AG04450 (cell line): ENCODE results near the gene ZFHX3. TPM values are rescaled to one million over a fixed set of nuclear protein-coding genes. Genes with fewer than 3 reads are reported as not detected.

Experiments used
- CTCF ChIA-PET: fragments of 300-600, 350-600 bp; formaldehyde crosslinking; extraction: SDS; loops from one replicate; lab custom pipeline; 2022; ENCODE audit warnings: antibody characterized with exemption, inconsistent platforms; lab: Charles Lee
- POLR2A ChIA-PET: fragments of 350-600 bp; formaldehyde crosslinking; extraction: SDS; loops from one replicate; lab custom pipeline; 2021; ENCODE audit warnings: antibody characterized with exemption, inconsistent platforms; lab: Yijun Ruan, JAX
- DNase-seq: peaks from one replicate; pipeline ENCODE4 v3.0.0-alpha.2; 2011; ENCODE audit warnings: low read depth, low spot score
- H3K27ac ChIP-seq: one replicate; pipeline ENCODE4 v1.5.1; 2012; ENCODE audit warnings: low read depth, low read length, control low read depth
- H3K27me3 ChIP-seq: one replicate; pipeline ENCODE4 v1.6.0; 2012; ENCODE audit warnings: low read length; ENCODE audit not compliant: control insufficient read depth, insufficient read depth
- H3K4me3 ChIP-seq: 2 replicates; pipeline ENCODE4 v1.5.1; 2011; ENCODE audit warnings: mild to moderate bottlenecking, low read depth, low read length, control low read depth
- H3K9me3 ChIP-seq: 2 replicates; pipeline ENCODE4 v1.5.1; 2012; ENCODE audit warnings: low read length; ENCODE audit not compliant: control insufficient read depth, insufficient read depth
- CTCF ChIP-seq: IDR thresholded peaks from 2 replicates; pipeline ENCODE4 v1.5.1; 2011; ENCODE audit warnings: low read depth, low read length, control low read depth, inconsistent platforms
- polyA plus RNA-seq: library from polyadenylated mRNA; depleted of rRNA; stranded (reverse); fragments of >200 nt; gene quantifications from 2 replicates; pipeline ENCODE4 v1.2.3, GENCODE V29; 2011

Gene ZFHX3
- polyA plus RNA-seq, 1 experiment, result 3.3 TPM

DNA sequence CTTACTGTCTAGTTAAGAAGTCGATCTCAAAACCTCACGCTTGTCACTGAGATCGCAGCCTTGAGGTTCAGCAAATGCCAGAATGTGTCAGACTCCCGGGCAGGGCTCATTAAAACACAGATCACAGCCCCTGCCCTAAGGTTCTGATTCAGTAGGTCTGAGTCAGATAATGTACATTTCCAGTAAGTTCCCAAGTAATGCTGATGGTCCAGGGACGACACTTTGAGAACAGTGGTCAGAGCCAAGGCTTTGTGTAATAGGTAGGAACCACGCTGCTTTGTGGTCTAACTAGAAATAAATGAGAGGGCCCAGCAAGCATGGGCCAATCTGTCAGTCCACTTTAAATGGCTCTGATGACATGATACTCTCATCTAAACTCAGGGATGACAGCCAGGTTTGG, 228.6 kb downstream of the ZFHX3 start:
- no peak for TF ChIP-seq CTCF
- ChIA-PET CTCF (interaction anchor here (0.8 to 4.7 kb wide), 4 partner anchors 13 to 1059 kb away, joined by 3 to 36 read pairs (median 4); no protein-coding TSS in a partner anchor), POLR2A (no interaction called here)
- Histone ChIP-seq H3K9me3 (no peaks in the 10 kb centered on the region), H3K27ac (no peak overlapping the region), H3K27me3 (no peaks in the 10 kb centered on the region), H3K4me3 (no peak overlapping the region)
- no peak for DNase-seq

GRCh38 chr16:72818236-72818845, 229.6 kb downstream of the ZFHX3 start:
- Histone ChIP-seq H3K9me3 (no peaks in the 10 kb centered on the region), H3K27ac (no peak overlapping the region), H3K4me3 (no peak overlapping the region), H3K27me3 (no peaks in the 10 kb centered on the region)
- no peak for DNase-seq
- ChIA-PET CTCF (interaction anchor here (0.7 to 4.7 kb wide), 4 partner anchors 13 to 1060 kb away, joined by 3 to 36 read pairs (median 4); no protein-coding TSS in a partner anchor), POLR2A (no interaction called here)
- TF ChIP-seq CTCF, result no peak

DNA sequence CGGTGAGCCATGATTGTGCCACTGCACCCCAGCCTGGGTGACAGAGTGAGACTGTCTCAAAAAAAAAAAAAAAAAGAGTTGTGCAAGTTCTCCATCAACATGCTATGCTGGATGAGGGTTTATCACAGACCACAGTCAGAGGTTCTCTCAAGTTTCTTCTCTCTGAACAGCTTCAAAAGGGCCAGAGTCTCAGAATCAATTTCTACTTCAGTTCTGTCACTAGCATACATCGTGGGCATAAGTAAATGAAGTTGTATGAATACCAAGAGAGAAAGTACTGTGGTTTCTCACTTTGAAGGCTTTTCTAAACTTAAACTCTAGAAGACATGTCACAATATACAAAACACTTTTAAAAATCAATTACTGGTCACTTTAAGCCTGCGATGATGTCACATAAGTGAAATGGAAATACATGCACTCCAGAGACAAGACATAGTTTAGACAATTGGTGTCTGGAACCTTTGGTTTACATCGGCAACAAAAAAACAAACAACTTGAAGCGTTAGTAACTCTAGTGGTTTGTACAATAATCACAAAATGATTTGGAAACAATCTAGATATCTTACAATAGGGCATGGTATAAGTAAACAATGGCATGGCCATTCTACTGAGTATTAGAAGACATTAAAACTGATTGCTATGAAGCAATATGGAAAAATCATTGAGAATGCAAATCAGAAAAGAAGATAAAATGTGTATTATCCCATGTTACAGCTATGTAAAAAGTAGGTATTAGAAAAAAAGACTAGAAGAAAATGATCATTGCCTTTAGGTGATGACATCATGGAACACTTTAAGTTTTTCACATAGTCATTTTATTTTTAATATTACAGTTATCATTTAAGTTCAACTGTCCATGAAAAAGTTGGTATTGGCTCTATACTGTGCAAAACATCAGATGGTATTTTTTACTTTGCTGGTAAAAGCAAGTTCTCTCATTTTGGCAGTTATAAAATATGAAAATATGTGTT, 232.3 kb downstream of the ZFHX3 start:
- no peaks in the 10 kb centered on the region for H3K27me3 ChIP-seq
- no peaks in the 10 kb centered on the region for H3K9me3 ChIP-seq
- H3K4me3 ChIP-seq, result no peak overlapping the region
- H3K27ac ChIP-seq, result no peak overlapping the region
- ChIA-PET CTCF (interaction anchor here (1.7 to 4.7 kb wide), 2 partner anchors 16 to 17 kb away, joined by 7 to 36 read pairs; no protein-coding TSS in a partner anchor), POLR2A (no interaction called here)
- no peak for TF ChIP-seq CTCF
- DNase-seq, result no peak

GRCh38 chr16:72814226-72814625, 233.7 kb downstream of the ZFHX3 start:
- Histone ChIP-seq H3K27me3 (no peaks in the 10 kb centered on the region), H3K27ac (no peak overlapping the region), H3K9me3 (no peaks in the 10 kb centered on the region), H3K4me3 (no peak overlapping the region)
- ChIA-PET POLR2A (no interaction called here), CTCF (interaction anchor here (0.7 to 1.7 kb wide), 2 partner anchors 18 to 19 kb away, joined by 3 to 7 read pairs; no protein-coding TSS in a partner anchor)
- no peak for TF ChIP-seq CTCF
- DNase-seq, result no peak
